Measurements from ENCODE around the gene PXK. TPM values are rescaled to one million over a fixed set of nuclear protein-coding genes. Genes with fewer than 3 reads are reported as not detected.

PXK gene
- total and polyA plus RNA-seq, 8 donors = 8.3 to 54.0 (median 31.1) TPM

DNA sequence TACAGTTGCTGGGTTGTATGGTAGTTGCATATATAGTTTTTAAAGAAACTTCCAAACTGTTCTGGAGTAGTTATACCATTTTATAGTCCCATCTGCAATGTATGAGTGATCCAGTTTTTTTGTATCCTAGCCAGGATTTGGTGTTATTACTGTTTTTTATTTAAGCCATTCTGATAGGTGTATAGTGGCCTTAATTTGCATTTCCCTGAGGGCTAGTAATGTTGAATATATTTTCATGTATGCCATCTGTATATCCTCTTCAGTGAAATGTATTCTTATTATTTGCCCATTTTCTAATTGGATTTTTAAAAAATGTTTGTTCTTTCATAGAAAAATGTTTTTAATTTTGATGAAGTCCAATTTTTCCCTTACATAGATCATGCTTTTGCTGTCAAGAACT lies 29.2 kb downstream of the PXK start:
- no peaks in the 10 kb centered on the region for H3K27me3 ChIP-seq
- intact Hi-C loops (cut with DNase I; ENCODE audit: low total_unique reads) = no loop called here
- no peak overlapping the region for H3K4me3 ChIP-seq
- TF ChIP-seq POLR2AphosphoS5 (IDR thresholded peaks at IDR 0.05) (no peak), POLR2A (IDR thresholded peaks at IDR 0.05) (no peak), EP300 (IDR thresholded peaks at IDR 0.05) (no peak)
- TF ChIP-seq, protein P1, sequence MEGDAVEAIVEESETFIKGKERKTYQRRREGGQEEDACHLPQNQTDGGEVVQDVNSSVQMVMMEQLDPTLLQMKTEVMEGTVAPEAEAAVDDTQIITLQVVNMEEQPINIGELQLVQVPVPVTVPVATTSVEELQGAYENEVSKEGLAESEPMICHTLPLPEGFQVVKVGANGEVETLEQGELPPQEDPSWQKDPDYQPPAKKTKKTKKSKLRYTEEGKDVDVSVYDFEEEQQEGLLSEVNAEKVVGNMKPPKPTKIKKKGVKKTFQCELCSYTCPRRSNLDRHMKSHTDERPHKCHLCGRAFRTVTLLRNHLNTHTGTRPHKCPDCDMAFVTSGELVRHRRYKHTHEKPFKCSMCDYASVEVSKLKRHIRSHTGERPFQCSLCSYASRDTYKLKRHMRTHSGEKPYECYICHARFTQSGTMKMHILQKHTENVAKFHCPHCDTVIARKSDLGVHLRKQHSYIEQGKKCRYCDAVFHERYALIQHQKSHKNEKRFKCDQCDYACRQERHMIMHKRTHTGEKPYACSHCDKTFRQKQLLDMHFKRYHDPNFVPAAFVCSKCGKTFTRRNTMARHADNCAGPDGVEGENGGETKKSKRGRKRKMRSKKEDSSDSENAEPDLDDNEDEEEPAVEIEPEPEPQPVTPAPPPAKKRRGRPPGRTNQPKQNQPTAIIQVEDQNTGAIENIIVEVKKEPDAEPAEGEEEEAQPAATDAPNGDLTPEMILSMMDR (IDR thresholded peaks at IDR 0.05) = no peak
- H3K36me3 ChIP-seq = no peaks in the 10 kb centered on the region
- no peaks in the 10 kb centered on the region for H3K9me3 ChIP-seq
- H3K4me1 ChIP-seq = peaks cover 0 to 30% (median 9%) of the 10 kb centered on the region in 4 donors
- no peak overlapping the region for H3K27ac ChIP-seq
- DNase-seq = no peak

GRCh38 chr3:58366699-58367098 lies 34.0 kb downstream of the PXK start:
- no peak overlapping the region for H3K27ac ChIP-seq
- no peak overlapping the region for H3K4me3 ChIP-seq
- DNase-seq = no peak
- no peaks in the 10 kb centered on the region for H3K9me3 ChIP-seq
- H3K36me3 ChIP-seq = peaks cover 0 to 14% (median 11%) of the 10 kb centered on the region in 4 donors
- no peak for TF ChIP-seq POLR2A (IDR thresholded peaks at IDR 0.05)
- 56 to 77% (median 70%) methylated on average over 1 of the region's 1 CpG for WGBS, 5 donors
- H3K27me3 ChIP-seq = no peaks in the 10 kb centered on the region
- intact Hi-C loops (cut with DNase I; ENCODE audit: low total_unique reads) = no loop called here
- peaks cover 0 to 18% (median 0%) of the 10 kb centered on the region in 4 donors for H3K4me1 ChIP-seq

DNA sequence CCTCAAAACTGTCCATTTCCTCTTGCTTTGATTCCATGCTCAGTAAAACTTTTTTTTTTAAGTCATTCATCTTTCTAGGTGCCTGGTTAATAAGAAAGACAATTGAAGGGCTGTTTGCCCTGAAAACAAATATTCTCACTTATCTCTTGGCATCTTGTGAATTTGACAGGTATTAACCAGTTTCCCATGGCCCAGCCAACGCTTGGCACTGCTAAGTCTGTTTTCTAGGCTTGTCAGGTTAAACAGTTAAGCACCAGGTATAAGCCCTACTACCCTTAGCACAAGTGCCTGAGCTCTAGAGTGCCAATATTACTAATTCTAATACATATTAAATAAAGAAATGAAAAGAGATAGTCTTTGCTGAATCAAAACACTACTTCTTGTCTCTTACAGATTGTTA lies 36.3 kb downstream of the PXK start:
- Histone ChIP-seq H3K27ac (no peak overlapping the region), H3K36me3 (peaks cover 0 to 14% (median 11%) of the 10 kb centered on the region in 4 donors), H3K9me3 (no peaks in the 10 kb centered on the region), H3K4me3 (no peak overlapping the region), H3K27me3 (no peaks in the 10 kb centered on the region), H3K4me1 (peaks cover 0 to 9% (median 0%) of the 10 kb centered on the region in 4 donors)
- DNase-seq = no peak
- WGBS, 5 donors = 21 to 73% (median 50%) methylated on average over 1 of the region's 1 CpG
- intact Hi-C loops (cut with DNase I; ENCODE audit: low total_unique reads) = no loop called here
- TF ChIP-seq, protein P1 (IDR thresholded peaks at IDR 0.05) = no peak
- TF ChIP-seq EP300 (IDR thresholded peaks at IDR 0.05) (no peak), POLR2A (IDR thresholded peaks at IDR 0.05) (no peak), POLR2AphosphoS5 (IDR thresholded peaks at IDR 0.05) (no peak)

DNA sequence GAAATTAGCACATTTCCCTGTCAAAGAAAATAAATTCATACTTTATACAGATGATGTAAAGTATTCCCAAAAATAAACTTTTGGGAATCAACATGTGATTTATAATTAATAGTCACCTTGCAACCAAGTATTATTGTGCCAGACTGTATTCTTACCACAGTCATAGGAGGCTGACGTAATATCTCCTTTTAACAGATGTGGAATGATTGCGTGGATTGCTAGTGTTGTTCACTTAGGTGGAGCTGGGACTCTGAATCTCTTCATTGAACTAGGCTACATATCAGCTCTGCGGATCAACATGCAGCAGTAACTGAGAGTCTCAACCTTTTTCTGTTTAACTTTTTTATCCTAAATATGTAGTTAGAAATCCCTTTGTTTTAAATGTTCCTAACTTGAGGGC lies 37.2 kb downstream of the PXK start:
- Histone ChIP-seq H3K27ac (no peak overlapping the region), H3K27me3 (no peaks in the 10 kb centered on the region), H3K4me3 (no peak overlapping the region), H3K9me3 (no peaks in the 10 kb centered on the region), H3K4me1 (peaks cover 0 to 9% (median 0%) of the 10 kb centered on the region in 4 donors), H3K36me3 (peaks cover 0 to 14% (median 11%) of the 10 kb centered on the region in 4 donors)
- intact Hi-C loops (cut with DNase I; ENCODE audit: low total_unique reads) = no loop called here
- DNase-seq = no peak
- WGBS, 5 donors = 88 to 96% (median 92%) methylated on average over 3 of the region's 3 CpGs
- TF ChIP-seq EP300 (IDR thresholded peaks at IDR 0.05) (no peak), POLR2A (IDR thresholded peaks at IDR 0.05) (no peak), POLR2AphosphoS5 (IDR thresholded peaks at IDR 0.05) (no peak)
- TF ChIP-seq, protein P1 (IDR thresholded peaks at IDR 0.05) = no peak

- 92 to 97% (median 95%) methylated on average over 10 of the region's 10 CpGs for WGBS, 5 donors
- intact Hi-C loops (cut with DNase I; ENCODE audit: low total_unique reads) = no loop called here
Observed at GRCh38 chr3:58370407-58370806, 37.7 kb downstream of the PXK start.

More at GRCh38 chr3:58370407-58370806, 37.7 kb downstream of the PXK start:
- H3K9me3 ChIP-seq = no peaks in the 10 kb centered on the region
- no peak overlapping the region for H3K27ac ChIP-seq
- peaks cover 0 to 14% (median 11%) of the 10 kb centered on the region in 4 donors for H3K36me3 ChIP-seq
- no peaks in the 10 kb centered on the region for H3K27me3 ChIP-seq
- DNase-seq = no peak
- H3K4me1 ChIP-seq = peaks cover 0 to 9% (median 0%) of the 10 kb centered on the region in 4 donors
- H3K4me3 ChIP-seq = no peak overlapping the region
- TF ChIP-seq EP300 (IDR thresholded peaks at IDR 0.05) = no peak
- TF ChIP-seq, protein P1 (IDR thresholded peaks at IDR 0.05) = no peak
- TF ChIP-seq POLR2A (IDR thresholded peaks at IDR 0.05) = no peak
- TF ChIP-seq POLR2AphosphoS5 (IDR thresholded peaks at IDR 0.05) = no peak
